Middle frontal gyrus (tissue), 1 donor: ENCODE results near the gene CPZ.

Experiments
- DNase-seq: peaks from one replicate; pipeline ENCODE4 v3.0.0-alpha.2; 2015; ENCODE audit warnings: low spot score; ENCODE audit errors: extremely low spot score

CPZ gene

GRCh38 chr4:8592366-8593263 lies at the start of gene CPZ:
Gene CPZ, plus strand, starts transcription at chr4:8592765. Its CDS starts 69 bp downstream, at chr4:8592834.
- DNase-seq: no peak

GRCh38 chr4:8542776-8543525 lies 49.6 kb upstream of the CPZ start:
- DNase-seq: no peak

- no peak for DNase-seq
Measured at GRCh38 chr4:8543623-8544022, 48.9 kb upstream of the CPZ start.

GRCh38 chr4:8544282-8544681 lies 48.3 kb upstream of the CPZ start:
- DNase-seq: no peak

GRCh38 chr4:8544741-8545438 lies 47.7 kb upstream of the CPZ start:
- DNase-seq: no peak

GRCh38 chr4:8545439-8545765 lies 47.2 kb upstream of the CPZ start:
- no peak for DNase-seq

GRCh38 chr4:8546766-8547107 lies 45.8 kb upstream of the CPZ start:
- no peak for DNase-seq

GRCh38 chr4:8547108-8547911 lies 45.3 kb upstream of the CPZ start:
- no peak for DNase-seq

- no peak for DNase-seq
Measured at GRCh38 chr4:8547912-8548730, 44.4 kb upstream of the CPZ start.

- DNase-seq: no peak
Measured at GRCh38 chr4:8548731-8549351, 43.7 kb upstream of the CPZ start.

- DNase-seq: no peak
Measured at GRCh38 chr4:8549352-8549931, 43.1 kb upstream of the CPZ start.

GRCh38 chr4:8550691-8551090 lies 41.9 kb upstream of the CPZ start:
- no peak for DNase-seq

- DNase-seq: no peak
Measured at GRCh38 chr4:8552024-8552423, 40.5 kb upstream of the CPZ start.

GRCh38 chr4:8552581-8553205 lies 39.9 kb upstream of the CPZ start:
- no peak for DNase-seq

GRCh38 chr4:8553216-8553615 lies 39.3 kb upstream of the CPZ start:
- DNase-seq: no peak

- DNase-seq: no peak
Measured at GRCh38 chr4:8553991-8554405, 38.6 kb upstream of the CPZ start.

- DNase-seq: no peak
Measured at GRCh38 chr4:8554555-8555100, 37.9 kb upstream of the CPZ start.

- DNase-seq: no peak
Measured at GRCh38 chr4:8555716-8556115, 36.8 kb upstream of the CPZ start.
